ENCODE data around the gene ATRN.

GRCh38 chr20:3689978-3690377 is 219.2 kb downstream of the ATRN start:
- TF ChIP-seq CTCF (IDR thresholded peaks at IDR 0.05) (no peak), EZH2 (IDR thresholded peaks at IDR 0.05; ENCODE audit: borderline replicate concordance, insufficient read depth, low read depth, low read length, poor library complexity, severe bottlenecking) (no peak)

Measured in B cell (primary cell).